ENCODE results near the gene CYTH1. TPM values are rescaled to one million over a fixed set of nuclear protein-coding genes. Genes with fewer than 3 reads are reported as not detected.

The CYTH1 gene
- total RNA-seq, 1 experiment from 2014 or later: 46.7 TPM

- ATAC-seq: no peak
- in situ Hi-C loops (cut with HindIII; ENCODE audit: low pct_unique_long_range_greater_than_20kb, low sequenced_read_pairs): no loop called here
- CTCF ChIA-PET: no interaction called here
- no peak for TF ChIP-seq SIN3A (IDR thresholded peaks at IDR 0.05; ENCODE audit: borderline replicate concordance, insufficient read depth, low read depth, low read length)
- no peak for TF ChIP-seq POLR2AphosphoS5 (IDR thresholded peaks at IDR 0.05; ENCODE audit: low read depth, low read length)
- TF ChIP-seq, protein P1, sequence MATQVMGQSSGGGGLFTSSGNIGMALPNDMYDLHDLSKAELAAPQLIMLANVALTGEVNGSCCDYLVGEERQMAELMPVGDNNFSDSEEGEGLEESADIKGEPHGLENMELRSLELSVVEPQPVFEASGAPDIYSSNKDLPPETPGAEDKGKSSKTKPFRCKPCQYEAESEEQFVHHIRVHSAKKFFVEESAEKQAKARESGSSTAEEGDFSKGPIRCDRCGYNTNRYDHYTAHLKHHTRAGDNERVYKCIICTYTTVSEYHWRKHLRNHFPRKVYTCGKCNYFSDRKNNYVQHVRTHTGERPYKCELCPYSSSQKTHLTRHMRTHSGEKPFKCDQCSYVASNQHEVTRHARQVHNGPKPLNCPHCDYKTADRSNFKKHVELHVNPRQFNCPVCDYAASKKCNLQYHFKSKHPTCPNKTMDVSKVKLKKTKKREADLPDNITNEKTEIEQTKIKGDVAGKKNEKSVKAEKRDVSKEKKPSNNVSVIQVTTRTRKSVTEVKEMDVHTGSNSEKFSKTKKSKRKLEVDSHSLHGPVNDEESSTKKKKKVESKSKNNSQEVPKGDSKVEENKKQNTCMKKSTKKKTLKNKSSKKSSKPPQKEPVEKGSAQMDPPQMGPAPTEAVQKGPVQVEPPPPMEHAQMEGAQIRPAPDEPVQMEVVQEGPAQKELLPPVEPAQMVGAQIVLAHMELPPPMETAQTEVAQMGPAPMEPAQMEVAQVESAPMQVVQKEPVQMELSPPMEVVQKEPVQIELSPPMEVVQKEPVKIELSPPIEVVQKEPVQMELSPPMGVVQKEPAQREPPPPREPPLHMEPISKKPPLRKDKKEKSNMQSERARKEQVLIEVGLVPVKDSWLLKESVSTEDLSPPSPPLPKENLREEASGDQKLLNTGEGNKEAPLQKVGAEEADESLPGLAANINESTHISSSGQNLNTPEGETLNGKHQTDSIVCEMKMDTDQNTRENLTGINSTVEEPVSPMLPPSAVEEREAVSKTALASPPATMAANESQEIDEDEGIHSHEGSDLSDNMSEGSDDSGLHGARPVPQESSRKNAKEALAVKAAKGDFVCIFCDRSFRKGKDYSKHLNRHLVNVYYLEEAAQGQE (IDR thresholded peaks at IDR 0.05; ENCODE audit: insufficient read depth in 1 of 2, low read depth in 2 of 2, low read length in 1 of 2): no peak
- TF ChIP-seq, protein P2, sequence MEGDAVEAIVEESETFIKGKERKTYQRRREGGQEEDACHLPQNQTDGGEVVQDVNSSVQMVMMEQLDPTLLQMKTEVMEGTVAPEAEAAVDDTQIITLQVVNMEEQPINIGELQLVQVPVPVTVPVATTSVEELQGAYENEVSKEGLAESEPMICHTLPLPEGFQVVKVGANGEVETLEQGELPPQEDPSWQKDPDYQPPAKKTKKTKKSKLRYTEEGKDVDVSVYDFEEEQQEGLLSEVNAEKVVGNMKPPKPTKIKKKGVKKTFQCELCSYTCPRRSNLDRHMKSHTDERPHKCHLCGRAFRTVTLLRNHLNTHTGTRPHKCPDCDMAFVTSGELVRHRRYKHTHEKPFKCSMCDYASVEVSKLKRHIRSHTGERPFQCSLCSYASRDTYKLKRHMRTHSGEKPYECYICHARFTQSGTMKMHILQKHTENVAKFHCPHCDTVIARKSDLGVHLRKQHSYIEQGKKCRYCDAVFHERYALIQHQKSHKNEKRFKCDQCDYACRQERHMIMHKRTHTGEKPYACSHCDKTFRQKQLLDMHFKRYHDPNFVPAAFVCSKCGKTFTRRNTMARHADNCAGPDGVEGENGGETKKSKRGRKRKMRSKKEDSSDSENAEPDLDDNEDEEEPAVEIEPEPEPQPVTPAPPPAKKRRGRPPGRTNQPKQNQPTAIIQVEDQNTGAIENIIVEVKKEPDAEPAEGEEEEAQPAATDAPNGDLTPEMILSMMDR (IDR thresholded peaks at IDR 0.05): no peak
- no peak for TF ChIP-seq TCF7L2 (IDR thresholded peaks at IDR 0.05; ENCODE audit: low read depth, low read length)
- BruUV-seq (replicated peaks): no TSS peak
- intact Hi-C loops (cut with micrococcal nuclease; ENCODE audit: unreplicated experiment): no loop called here
- no peaks in the 10 kb centered on the region for H3K9me3 ChIP-seq (ENCODE audit: control insufficient read depth, insufficient read depth, low read depth, low read length)
- H3K4me1 ChIP-seq (ENCODE audit: control insufficient read depth, insufficient read depth, low read length): no peaks in the 10 kb centered on the region
- no peak for DNase-seq (ENCODE audit: low read depth, low spot score)
- no peaks in the 10 kb centered on the region for H3K27me3 ChIP-seq (ENCODE audit: control insufficient read depth, insufficient read depth, low read length)
- POLR2A ChIA-PET: no interaction called here
- H3K4me3 ChIP-seq (ENCODE audit: low read depth in 2 of 2, low read length in 2 of 2): no peak overlapping the region
- H3K27ac ChIP-seq (ENCODE audit: low read length): no peak overlapping the region
- 0 out of 2 replicates have a peak, but pooled peaks cover 11% of the 10 kb centered on the region for H3K36me3 ChIP-seq (ENCODE audit: control insufficient read depth, insufficient read depth, low read length)
Measured at GRCh38 chr17:78802008-78802407, 19.9 kb upstream of the CYTH1 start.

DNA sequence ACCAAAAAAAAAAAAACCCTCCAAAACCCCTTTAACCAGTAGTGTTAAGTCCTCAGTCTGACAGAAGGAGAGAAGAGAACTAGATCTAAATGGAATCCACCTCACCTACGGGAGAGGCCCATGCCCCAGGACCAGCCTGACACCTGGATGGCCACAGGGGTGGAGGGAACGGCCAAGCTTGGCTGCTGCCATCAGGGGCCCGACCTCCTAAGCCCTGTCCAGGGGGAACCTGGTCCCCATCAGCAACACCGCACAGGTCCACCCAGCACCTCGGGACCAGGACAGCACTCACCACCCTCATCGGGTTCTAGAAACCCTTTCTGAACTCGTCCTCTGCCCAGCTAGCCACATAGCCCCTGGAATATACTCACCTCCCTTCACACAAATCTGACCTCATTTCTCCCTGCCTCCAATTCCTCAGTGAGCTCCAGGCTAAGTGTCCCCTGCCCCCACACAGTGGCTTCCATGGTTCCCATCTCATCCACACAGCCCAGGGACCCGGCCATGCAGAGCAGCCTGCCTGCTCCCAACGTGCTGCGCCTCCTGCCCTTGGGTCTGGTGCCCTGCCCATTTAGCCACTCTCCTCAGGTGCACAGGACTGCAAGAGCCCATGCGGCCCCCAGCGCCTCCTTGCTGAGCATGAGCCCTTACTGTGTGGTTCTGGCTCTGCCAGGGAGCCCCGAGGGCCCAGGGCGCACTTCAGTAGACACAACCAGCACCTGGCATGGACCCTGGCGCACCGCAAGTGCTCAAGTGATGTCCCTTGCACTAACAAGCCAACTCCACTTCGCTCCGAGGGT, 18.3 kb upstream of the CYTH1 start:
- intact Hi-C loops (cut with micrococcal nuclease; ENCODE audit: unreplicated experiment): no loop called here
- H3K4me1 ChIP-seq (ENCODE audit: control insufficient read depth, insufficient read depth, low read length): no peaks in the 10 kb centered on the region
- DNase-seq (ENCODE audit: low read depth, low spot score) (no peak), ATAC-seq (no peak)
- ChIA-PET CTCF (interaction anchor here (0.6 kb wide), 1 partner anchor 72 kb away, joined by 4 read pairs; no protein-coding TSS in a partner anchor), POLR2A (interaction anchor here (0.6 kb wide), 1 partner anchor 15 kb away, joined by 4 read pairs; no protein-coding TSS in a partner anchor)
- TF ChIP-seq TCF7L2 (IDR thresholded peaks at IDR 0.05; ENCODE audit: low read depth, low read length) (no peak), POLR2AphosphoS5 (IDR thresholded peaks at IDR 0.05; ENCODE audit: low read depth, low read length) (no peak), SIN3A (IDR thresholded peaks at IDR 0.05; ENCODE audit: borderline replicate concordance, insufficient read depth, low read depth, low read length) (no peak)
- TF ChIP-seq, protein P1 (IDR thresholded peaks at IDR 0.05; ENCODE audit: insufficient read depth in 1 of 2, low read depth in 2 of 2, low read length in 1 of 2): no peak
- TF ChIP-seq, protein P2 (IDR thresholded peaks at IDR 0.05): no peak
- no TSS peak for BruUV-seq (replicated peaks)
- H3K36me3 ChIP-seq (ENCODE audit: control insufficient read depth, insufficient read depth, low read length): 0 out of 2 replicates have a peak, but pooled peaks cover 9% of the 10 kb centered on the region
- in situ Hi-C loops (cut with HindIII; ENCODE audit: low pct_unique_long_range_greater_than_20kb, low sequenced_read_pairs): no loop called here
- H3K9me3 ChIP-seq (ENCODE audit: control insufficient read depth, insufficient read depth, low read depth, low read length): no peaks in the 10 kb centered on the region
- H3K4me3 ChIP-seq (ENCODE audit: low read depth in 2 of 2, low read length in 2 of 2): no peak overlapping the region
- no peaks in the 10 kb centered on the region for H3K27me3 ChIP-seq (ENCODE audit: control insufficient read depth, insufficient read depth, low read length)
- H3K27ac ChIP-seq (ENCODE audit: low read length): no peak overlapping the region
